Measurements from ENCODE around the gene ZNF407. TPM values are rescaled to one million over a fixed set of nuclear protein-coding genes. Genes with fewer than 3 reads are reported as not detected.

The ZNF407 gene
- polyA plus RNA-seq, 1 donor = 7.1 TPM

DNA sequence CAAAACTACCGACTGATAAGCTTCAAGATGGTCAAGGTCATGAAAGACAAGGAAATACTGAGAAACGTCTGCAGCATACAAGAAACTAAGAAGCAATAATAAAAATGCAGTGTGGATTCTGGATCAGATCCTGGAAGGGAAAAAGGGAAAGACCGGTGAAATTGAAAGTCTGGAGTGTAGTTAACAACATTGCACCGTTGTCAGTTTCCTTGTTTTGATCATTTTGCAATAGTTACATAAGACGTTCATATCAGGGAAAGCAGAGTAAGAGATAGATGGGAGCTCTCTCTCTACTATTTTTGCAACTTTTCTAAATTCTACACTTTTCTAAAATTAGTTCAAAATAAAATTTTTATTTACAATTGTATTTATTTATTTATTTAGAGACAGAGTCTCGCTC lies 15.0 kb upstream of the ZNF407 start:
- DNase-seq = no peak

- DNase-seq = no peak
Observed at GRCh38 chr18:74587441-74587840, 10.2 kb upstream of the ZNF407 start.

DNA sequence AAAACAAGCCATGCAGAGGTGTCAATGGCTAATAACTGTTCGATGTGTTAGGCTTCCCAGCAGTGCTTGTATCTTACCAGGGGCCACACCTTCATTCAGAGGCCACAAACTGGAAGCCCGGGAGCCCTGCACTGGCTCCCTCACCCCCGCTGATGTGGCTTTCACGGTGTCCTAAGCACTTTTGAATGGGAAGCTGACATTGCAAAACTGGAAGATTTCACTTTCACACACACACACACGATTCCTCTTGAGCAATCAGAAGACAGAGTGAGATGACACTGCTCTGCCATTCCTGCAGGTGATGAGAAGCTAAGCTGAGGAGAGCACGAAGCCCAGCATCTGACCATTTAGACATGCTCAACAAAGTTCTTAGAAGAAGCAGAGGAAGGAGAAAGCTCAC lies 8.6 kb upstream of the ZNF407 start:
- DNase-seq = peak; percentile 23

DNA sequence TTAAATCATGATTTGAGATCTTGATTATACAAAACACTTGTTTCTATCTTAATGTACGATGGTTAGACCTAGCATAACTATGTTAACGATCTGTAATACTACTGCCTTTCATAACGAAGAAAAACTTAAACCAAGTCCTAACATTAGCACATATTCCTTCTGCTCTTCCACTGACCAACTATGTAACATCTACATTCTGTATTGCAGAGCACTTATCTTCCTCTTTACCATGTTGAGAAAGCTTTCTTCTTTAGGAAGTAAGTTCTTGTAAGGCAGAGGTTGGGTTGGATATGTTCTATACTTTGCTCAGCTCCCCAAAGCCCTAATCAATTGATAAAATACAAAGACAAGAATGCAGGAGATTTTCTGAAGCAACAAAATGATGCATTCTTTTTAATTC lies 7.9 kb upstream of the ZNF407 start:
- DNase-seq = no peak

DNA sequence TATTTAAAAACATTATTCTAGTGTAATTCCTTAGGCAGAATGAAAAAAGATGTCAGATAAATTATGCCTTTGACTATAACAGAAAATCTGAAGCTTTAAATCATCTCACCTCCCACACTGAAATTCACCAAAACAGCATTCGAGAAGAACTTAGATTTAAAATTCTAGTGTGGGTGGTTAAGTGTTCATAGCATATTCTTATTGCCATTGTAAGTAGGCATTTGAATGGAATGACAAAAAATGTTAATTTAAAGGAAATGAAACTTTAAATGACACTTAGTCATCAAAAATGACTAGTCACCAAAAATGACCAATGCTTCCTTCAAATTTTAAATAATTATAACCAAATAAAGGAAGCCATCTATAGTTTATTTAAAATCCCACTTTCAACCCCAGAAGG lies 7.0 kb upstream of the ZNF407 start:
- no peak for DNase-seq

DNA sequence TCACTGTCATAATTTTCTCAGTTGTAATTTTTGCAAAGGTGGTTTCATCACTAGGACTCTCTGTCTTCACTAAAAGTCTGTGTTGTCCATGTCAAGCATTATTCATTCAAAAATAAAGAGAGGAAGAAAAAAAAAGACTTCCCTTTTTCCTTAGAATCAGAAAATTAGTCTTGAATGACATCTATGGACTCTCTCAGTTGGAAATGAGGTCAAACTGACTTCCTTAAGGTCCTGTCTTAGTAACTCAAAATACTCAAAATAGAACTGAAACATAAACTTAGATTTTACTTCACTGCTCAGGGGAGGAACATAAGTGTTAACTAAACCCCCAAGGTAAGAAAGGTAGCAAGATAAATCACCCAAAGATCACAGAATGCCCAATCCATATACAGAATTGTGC lies 2.2 kb upstream of the ZNF407 start:
- DNase-seq = no peak

GRCh38 chr18:74597034-74597661 lies 522 bp upstream of the ZNF407 start:
- peak; percentile 86 for DNase-seq

GRCh38 chr18:74598350-74599001 lies 806 bp downstream of the ZNF407 start:
- DNase-seq = peak; percentile 68

DNA sequence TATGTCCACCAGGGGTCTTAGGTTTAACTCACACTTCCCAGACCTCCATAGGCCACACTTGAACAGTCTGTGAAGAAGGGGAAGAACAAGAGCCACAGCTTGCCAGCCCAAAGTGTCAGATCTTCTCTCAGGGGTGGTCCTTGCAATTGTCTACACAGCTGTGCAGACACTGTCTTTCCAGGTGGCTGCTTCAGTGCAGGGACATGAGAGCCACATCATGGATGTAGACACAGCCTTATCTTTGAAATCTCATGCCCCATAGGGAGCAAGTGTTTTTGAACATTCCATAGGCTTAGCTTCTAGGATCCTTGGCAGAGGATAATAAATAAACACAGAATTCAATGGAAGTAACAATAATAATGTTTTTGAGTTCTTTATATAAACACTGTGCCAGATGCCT lies 6.7 kb downstream of the ZNF407 start:
- no peak for DNase-seq

- no peak for DNase-seq
Observed at GRCh38 chr18:74604774-74605173, 7.1 kb downstream of the ZNF407 start.

DNA sequence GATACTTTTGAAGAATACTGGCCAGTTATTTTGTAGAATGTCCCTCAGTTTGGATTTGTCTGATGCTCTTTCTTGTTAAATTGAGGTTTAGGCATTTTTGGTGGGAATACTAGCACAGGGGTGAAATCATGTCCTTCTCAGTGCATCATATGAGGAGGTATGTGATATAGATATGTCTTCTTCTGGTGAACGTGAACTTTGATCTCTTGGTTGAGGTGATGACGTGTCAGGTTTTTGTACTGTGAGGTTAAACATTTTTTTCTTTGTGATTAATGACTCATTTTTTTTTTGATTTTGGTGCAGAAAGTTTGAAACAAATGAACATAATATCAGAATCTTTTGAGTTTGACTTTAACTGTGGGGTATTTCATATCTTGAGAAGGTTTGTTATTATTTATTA lies 11.0 kb downstream of the ZNF407 start:
- DNase-seq = no peak

DNA sequence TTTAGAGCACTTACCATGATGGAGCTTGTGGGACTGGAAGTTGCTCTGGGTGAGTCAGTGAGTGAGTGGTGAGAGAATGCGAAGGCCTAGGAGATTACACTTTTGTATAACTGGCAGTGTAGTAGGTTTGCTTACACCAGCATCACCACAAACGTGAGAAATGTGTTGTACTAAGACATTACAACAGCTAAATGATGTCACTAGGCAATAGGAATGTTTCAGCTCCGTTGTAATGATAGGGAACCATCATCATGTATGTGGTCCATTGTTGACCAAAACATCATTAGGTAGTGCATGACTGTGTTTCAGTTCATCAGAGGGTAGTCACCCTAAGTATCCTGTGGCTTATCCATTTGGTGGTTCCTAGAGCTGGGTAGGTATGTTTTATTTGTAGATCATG lies 11.9 kb downstream of the ZNF407 start:
- no peak for DNase-seq

GRCh38 chr18:74610051-74610615 lies 12.5 kb downstream of the ZNF407 start:
- DNase-seq = no peak

DNA sequence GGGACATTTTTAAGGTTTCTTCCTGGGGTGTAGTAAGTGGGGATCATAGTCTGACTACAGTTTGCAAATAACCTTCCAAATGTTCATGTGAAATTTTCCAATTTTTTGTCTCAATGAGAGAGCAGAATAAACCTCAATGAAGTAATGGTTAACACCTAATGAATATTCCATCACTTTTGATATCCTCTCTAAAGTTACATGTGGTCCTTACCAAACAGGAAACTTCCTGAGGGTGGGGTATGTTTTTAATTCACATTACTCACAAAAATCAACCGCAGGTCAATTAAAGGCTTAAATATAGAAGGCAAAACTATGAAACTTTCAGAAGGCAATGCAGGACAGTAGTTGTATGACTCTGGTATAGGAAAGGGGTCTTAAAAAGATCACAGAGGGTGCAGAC lies 13.2 kb downstream of the ZNF407 start:
- no peak for DNase-seq

- DNase-seq = no peak
Observed at GRCh38 chr18:74611765-74612164, 14.1 kb downstream of the ZNF407 start.

GRCh38 chr18:74613381-74613780 lies 15.7 kb downstream of the ZNF407 start:
- no peak for DNase-seq

DNA sequence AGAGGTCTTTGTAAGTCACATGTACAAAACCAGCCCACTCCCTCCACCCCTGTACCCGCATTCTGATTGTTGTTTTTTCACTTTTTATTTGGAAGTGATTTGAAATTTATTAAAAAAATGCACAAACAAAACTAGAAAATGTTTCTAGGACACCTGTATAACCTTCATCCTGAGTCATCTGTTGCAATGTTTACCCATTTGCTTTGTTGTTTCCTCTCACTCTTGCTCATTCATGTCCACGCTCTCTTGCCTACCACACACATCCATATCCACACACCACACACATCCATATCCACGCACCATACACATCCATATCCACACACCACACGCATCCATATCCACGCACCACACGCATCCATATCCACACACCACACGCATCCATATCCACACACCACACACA lies 18.8 kb downstream of the ZNF407 start:
- DNase-seq = no peak

- DNase-seq = no peak
Observed at GRCh38 chr18:74617486-74617885, 19.8 kb downstream of the ZNF407 start.

DNA sequence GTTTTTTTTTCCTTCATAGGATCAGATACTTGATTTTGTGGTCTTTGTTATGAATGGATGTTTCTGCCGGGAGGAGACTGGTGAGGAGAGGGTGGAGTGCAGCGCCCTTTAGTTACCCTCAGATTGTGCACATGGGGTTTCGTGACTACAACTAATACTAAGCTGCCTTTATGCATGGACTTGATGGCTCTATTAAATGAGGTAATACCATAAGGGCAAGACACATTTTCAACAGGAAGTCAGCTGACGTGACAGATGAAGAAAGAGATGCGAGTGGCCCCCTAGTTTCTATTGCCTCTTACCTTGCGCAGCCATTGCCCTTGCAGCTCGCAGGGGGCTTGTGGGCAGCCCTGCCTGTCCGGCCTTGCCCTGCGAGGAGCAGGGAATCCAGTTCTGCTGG lies 24.4 kb downstream of the ZNF407 start:
- no peak for DNase-seq

DNA sequence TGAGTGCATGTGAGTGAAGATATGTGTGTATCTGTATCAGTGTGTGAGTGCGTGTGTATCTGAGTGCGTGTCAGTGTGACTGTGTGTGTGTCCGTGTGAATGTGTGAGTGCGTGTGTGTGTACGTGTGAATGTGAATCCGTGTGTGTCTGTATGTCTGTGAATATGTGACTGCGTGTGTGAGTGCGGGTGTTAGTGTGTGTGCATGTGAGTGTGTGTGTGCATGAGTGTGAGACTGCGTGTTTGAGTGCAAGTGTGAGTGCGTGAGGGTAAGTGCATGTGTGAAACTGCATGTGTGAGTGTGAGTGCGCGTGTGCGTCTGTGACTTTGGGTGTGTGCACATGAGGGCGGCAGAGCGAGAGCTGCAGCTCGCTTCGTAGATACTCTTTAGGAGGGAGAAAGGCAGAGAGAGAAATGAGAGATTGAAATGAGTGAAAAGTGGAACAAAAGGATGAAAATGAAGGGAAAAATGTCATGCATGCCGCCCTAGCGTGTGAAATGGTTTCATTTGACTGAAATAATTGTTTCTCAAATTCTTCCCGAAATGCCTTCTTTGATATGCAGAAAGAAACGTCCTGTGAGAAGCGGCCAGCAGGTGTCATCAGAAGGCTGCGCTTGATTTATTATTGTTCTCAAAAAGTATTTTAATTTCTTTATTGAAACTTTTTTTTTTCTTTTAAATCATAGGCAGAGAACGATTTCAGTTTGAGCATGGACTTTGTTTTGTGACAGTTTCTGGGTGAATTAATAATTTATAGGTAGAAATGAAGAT lies 25.6 kb downstream of the ZNF407 start:
- DNase-seq = no peak

GRCh38 chr18:74624466-74624865 lies 26.8 kb downstream of the ZNF407 start:
- DNase-seq = no peak

- no peak for DNase-seq
Observed at GRCh38 chr18:74625157-74625556, 27.5 kb downstream of the ZNF407 start.

DNA sequence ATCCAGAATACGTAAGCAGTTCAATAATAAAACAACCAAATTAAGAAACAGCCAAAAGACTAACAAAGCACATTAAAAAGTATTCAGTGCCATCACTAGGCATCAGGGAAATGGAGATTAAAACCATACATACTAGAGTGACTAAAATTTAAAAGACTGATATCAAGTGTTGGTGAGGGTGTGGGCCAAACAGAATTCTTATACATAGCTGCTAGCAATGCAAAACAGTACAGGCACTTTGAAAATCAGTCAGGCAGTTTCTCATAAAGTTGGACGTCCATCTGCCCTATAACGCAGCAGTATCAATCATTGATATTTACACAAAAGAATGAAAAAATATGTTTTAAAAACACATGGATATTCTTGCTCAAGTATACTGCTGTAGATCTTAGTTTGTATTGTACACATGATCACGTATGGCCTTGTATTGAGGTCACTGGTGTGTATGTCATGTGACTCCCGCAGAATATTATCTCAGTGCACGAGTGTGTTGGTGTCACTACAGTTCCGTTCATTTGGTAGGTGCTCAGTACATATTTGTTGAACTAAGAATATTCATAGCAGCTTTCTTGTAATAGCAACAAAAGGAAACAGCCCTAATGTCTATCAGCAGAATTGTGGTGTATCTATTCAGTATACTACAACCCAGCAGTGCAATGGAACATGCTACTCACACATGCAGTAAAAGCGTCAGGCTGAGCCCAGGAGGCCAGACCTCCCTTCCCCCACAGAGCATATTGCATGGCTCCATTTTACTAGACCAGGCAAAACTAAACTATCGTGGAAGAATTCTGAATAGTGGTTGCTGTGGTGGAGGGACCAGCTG lies 28.6 kb downstream of the ZNF407 start:
- no peak for DNase-seq

Data from hindlimb muscle (tissue), 1 donor.